GM18870 (cell line): ENCODE measurements around the gene CEP131.

Experiments used
- ATAC-seq: cut with Tn5 transposase; IDR thresholded peaks from one replicate; pipeline ENCODE4 v1.9.1; 2021; ENCODE audit warnings: moderate library complexity; ENCODE audit not compliant: unreplicated experiment

Gene CEP131

GRCh38 chr17:81251709-81252301 lies 29.0 kb upstream of the CEP131 start:
- no peak for ATAC-seq

DNA sequence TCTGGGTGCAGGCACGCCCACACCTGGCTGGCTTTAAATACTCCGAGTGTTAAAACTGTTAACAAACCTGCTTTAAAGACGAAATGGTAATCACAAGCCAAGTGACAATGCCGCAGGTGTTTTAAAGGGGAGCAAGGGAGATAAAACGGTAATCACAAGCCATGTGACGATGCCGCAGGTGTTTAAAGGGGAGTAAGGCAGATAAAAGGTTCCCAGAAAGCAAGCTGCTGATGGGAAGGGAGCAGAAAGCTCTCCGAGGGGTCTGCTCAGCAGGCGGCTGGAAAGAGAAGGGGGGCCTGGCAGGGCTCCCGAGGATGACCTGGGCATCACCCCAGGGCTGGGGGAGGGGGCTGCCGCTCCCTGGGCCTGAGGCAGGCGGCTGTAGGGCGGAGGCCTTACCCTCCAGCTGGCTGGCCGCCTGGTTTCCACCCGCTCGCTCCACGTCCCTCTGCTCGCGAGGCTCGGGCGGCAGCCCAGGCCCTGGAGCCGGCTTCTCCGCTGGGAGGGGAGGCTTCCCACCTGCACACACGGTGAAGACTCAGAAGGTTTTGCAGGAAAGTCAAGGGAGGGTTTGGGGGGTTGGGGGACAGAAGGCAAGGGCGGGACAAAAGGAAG lies 28.4 kb upstream of the CEP131 start:
- ATAC-seq = no peak

DNA sequence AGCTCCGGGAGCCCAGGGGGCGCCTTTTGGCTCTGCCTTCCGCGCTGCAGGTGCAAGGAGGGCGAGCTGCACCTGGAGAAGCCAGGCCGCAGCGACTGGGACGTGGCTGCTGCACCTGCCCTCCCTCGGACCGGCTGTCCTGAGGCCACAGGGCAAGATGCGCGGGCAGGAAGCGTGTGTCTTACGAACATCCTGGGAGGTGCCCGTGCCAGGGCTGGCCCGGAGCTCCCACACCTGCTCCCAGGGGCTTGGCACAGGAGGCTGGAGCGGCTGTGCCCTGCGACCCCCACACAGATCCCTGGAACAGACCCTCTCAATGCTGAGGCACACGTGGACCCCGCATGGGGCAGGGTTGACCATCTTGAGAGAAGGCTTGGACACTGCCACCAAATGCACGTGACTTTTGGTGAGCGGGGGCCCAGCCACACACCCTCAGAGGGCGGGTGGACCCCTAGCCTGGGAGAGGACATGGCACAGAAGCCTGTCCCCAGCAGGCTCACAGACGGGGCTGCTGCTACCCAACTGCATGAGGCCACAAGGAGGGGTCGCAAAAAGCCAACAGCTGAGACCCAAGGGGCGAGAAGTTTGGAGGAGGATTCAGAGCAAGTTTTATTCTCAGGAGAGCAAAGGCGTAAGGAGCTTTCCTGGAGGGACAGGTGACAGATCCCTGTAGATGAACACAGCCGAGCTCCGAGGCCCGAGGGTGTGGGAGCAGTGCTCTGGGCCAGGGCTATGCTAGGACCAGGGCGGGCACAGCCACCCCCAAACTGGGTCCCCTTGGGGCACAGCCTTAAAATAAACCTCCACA lies 27.7 kb upstream of the CEP131 start:
- ATAC-seq = no peak

DNA sequence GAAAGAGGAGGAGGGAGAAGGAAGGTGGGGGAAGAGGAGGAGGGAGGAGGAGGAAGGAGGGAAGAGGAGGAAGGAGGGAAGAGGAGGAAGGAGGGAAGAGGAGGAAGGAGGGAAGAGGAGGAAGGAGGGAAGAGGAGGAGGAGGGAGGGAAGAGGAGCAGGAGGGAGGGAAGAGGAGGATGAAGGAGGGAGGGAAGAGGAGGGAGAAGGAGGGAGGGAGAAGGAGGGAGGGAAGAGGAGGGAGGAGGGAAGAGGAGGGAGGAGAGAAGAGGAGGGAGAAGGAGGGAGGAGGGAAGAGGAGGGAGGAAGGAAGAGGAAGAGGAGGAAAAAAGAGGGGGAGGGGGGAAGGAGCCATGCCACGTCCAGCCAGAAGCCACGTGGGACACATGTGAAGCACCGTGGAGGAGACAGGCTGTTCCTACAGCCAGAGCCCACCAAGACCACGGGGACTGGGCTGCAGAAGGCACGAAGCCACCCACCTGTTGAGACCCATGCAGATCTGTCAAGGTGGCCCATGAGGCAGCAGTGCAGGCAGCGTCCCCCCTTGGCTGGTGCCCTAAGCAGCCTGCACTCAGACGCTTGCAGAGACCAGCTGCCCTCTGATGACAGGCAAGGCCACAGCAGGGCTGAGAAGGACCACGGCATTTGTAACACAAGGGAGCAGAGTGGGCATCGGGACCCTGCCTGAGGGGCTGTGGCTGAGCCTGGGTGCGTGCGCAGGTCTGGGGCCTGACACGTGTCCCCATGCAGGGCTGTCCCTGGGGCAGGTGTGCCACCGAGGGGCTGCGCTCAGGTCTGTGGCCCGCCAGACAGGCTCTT lies 26.7 kb upstream of the CEP131 start:
- ATAC-seq = no peak

- ATAC-seq = no peak
These were observed 25.9 kb upstream of the CEP131 start for GRCh38 chr17:81248649-81249048.

DNA sequence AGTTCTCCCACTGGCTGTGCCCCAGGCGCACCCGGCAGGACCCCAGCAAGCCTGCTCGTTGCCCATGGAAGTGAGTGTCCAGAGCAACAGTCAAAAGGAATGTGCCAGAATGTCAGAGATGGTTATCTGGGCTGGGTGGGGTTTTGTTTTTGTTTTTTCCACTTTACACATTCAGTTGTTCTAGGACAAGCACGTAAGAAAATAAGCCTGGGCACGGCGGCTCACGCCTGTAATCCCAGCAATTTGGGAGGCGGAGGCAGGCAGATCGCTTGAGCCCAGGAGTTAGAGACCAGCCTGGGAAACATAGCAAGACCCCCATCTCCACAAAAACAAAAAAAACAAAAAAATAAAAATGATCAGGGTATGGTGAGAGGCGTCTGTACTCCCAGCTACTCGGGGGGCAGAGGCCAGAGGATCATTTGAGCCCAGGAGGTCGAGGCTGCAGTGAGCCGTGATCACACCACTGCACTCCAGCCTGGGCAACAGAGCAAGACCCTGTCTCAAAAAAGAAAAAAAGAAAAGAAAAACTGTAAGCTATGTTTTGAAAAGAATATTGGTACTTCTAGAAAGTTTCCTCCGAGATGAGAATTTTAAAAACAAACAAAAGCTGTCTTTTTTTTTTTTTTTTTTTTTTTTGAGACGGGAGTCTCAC lies 24.7 kb upstream of the CEP131 start:
- no peak for ATAC-seq

GRCh38 chr17:81246679-81247338 lies 24.0 kb upstream of the CEP131 start:
- ATAC-seq = no peak

- ATAC-seq = no peak
These were observed 23.5 kb upstream of the CEP131 start for GRCh38 chr17:81246343-81246670.

DNA sequence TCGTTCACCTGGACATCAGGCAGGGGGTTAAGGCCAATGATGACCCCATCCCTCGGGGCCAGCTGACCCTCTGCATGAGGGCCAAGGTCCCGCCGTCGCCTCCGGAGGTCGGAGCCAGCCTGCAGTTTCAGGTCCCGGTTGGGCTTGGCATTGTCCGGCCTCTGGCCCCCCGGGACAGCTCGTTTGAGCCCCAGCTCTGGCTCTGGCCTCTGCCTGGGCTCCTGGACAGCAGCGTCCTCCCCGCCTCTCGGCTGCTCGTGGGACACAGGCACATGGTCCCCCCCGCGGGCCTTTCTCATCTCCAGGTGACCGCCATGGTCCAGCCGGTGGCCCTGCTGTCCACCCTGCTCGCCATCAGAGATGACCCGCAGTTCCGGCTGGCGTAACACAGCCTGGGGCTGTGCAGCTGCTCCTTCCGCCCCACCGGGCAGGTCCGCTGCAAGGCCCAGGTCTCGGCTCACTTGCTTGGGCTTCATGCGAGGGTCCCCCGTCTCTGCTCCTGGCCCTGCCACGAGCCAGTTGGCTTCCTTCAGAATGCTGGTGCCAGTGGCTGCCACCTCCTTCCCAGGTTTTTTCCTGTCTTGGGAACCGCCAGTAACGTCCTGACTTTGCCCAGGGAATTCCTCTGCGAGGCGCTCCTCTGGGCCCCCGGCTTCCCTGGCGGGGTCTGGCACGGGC lies 23.0 kb upstream of the CEP131 start:
- ATAC-seq = no peak

- ATAC-seq = no peak
These were observed 22.4 kb upstream of the CEP131 start for GRCh38 chr17:81245024-81245664.

DNA sequence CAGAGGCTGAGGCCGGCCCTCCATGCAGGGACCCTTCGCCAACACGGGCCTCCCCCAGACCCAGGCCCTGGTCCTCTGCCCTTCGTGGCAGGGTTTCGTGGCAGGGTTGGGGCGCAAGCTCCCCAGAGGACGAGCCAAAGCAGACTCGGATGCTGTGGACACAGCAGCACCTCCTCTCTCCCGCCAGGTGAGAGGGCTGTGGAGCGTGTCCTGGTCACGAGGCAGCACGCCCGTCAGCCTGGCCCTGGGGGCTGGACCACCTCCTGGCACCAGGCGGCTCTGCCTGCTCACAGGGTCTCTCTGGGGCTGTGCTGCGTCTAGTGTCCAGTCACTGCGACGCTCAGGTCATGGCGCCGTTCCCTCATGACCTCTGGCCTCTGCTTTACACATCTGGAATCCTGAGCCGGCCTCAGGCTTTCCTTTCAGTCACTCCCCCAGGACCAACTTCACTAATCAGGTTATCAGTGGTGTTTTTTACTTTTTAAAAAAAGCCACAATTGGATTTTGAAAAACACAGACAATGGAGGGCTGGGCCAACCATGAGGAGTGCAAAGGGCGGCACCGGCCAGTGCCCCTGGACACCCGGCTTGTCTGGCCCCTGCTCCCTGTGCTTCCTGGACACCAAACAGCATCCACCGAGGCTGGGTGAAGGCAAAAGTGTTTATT lies 21.7 kb upstream of the CEP131 start:
- ATAC-seq = no peak

- ATAC-seq = no peak
These were observed 20.5 kb upstream of the CEP131 start for GRCh38 chr17:81243333-81243664.

DNA sequence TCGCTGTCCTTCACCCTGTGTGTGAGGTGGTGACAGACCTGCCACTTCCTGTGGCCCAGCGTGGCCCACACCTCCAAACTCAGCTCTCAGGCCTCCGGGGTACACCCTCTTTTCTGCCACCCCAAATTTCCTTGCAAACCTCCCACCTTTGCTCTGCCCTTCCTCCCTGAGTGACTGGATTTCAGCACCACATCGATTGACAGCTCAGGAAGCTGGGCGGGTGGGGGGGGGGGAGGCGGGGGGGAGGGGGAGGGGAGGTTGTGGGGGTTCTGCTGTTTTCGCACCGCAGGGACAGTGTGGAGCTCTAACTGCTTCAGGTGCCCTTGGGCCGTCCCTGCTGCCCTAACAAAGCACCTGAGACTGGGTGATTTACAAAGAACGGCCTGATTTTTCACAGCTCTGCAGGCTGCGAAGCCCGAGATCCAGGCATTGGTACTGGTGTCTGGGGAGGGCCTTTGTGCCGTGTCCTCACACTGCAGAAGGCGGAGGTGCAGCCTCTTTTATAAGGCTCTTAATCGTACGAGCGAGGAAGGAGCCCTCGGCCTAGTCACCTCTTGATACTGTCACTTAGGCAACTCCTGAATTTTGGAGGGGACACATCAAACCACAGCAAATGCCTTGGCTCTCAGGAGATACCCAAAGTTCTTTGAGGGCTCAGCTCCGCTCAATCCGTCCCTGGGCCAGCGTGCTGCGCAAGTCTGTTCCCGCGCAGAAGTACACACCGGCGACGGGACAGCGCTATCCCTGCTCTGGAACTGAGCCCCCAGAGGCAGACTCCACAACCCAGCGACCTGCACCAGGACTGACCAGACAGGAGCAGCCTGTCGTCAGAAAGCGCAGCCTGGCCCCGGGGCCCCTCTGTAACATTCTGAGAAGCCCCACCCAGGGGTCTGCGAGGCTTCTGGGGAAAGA lies 19.9 kb upstream of the CEP131 start:
- ATAC-seq = no peak

DNA sequence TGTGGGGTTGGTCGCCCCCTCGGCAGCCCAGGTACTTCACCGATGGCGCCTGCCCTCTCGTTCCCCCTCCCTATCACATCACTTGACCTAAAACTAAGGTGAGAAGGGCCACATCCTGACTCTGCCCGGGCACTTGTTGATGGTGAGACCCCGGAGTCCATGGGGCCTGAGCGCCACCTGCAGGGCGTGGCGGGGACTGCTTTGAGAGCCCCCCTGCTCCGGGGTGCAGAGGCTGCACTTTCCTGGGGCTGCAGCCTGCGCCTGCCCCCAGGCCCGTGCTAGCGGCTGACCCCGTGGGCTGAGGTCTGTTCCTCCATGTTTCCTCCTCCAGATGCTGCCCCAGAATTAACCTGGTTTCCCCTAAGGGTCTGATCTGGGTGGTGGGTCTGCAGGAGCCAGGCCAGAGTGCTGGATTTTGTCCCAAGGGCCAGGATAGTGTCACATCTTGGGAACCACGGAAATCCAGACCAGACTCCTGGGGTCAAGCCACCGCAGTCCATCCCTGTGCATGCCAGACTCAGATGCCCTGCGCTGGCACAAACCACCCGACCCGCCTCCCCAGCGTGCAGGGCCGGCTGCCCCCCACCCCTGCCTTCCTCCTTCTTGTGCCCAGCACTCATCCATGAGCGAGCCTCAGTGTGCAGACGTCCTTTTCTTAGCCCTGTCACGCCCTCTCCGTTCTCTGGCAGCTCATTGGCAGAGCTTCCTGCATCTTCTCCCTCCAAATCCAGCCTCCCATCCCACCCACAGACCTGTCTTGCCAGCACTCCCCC lies 19.1 kb upstream of the CEP131 start:
- ATAC-seq = no peak

- ATAC-seq = no peak
These were observed 18.4 kb upstream of the CEP131 start for GRCh38 chr17:81241203-81241602.

DNA sequence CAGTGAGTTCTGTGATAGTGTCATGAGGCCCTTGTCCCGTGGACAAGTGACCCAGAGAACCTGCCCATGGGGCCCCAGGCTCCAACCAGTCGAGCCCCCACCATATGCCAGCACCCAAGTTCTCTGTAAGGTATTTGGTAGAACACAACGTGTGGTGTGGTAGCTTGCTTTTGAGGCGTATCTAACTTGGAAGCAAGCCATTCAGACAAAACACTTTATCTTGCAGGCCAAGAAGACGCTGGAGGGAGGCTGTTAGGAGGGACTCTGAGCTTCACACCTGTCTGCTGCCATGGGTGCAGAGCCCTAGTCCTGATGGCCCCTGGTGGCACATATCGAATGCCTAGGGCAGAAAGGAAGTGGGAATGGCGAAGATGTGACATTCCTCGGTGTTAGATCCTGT lies 18.0 kb upstream of the CEP131 start:
- no peak for ATAC-seq
